HTERT RPE-1 (cell line): ENCODE results near the gene PSMB10.
"Not testable (repeated sequence)": the region's sequence is repeated elsewhere in the genome, so short reads cannot be mapped to it uniquely, and the experiment has no call there.

Source experiments
- in situ Hi-C: fragments of 300-500 bp; cut with MboI; formaldehyde crosslinking; loops from 4 replicates; pipeline ENCODE4 v1.14.3; 2020; ENCODE audit warnings: low sequenced_read_pairs

The PSMB10 gene

DNA sequence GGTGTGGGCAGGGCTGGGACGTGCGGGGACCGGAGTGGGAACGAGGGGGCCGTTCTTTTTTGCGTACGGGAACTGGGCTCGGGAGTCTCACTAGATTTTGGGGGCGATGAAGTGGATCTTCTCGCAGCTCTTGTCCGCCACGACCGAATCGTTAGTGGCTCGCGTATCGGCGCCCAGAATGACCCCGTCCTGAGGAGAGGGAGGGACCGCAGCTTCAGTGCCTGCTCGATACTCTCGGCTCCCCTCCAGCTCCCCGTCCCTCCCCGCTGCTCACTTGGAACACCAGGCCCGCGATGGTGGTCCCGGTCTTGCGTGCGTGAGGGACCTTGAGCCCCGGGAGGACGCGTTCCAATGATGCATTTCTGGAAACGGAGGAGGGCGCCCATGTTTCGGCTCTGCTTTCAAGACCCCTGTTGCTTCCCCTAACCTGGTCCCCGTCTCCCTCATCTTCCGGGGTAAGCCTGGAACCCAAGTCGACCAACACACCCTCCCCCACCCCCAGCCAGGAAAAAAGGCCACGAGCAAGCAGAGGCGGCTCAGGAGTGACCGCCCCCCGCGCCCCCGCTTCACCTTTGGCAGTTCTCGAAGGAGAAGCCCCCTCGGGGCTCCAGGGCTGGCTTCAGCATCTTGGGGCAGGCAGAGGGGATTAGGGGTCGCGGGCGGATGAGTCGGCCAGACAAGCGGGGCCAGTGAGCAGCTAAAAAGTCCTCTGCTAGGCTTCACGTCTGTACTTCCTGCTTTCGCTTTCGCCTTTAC is at the start of gene PSMB10:
PSMB10 (minus strand) TSS at position 727 of the 756 bp plus-strand sequence; CDS start at position 626, 101 bp downstream.
- in situ Hi-C loops: no loop called here

DNA sequence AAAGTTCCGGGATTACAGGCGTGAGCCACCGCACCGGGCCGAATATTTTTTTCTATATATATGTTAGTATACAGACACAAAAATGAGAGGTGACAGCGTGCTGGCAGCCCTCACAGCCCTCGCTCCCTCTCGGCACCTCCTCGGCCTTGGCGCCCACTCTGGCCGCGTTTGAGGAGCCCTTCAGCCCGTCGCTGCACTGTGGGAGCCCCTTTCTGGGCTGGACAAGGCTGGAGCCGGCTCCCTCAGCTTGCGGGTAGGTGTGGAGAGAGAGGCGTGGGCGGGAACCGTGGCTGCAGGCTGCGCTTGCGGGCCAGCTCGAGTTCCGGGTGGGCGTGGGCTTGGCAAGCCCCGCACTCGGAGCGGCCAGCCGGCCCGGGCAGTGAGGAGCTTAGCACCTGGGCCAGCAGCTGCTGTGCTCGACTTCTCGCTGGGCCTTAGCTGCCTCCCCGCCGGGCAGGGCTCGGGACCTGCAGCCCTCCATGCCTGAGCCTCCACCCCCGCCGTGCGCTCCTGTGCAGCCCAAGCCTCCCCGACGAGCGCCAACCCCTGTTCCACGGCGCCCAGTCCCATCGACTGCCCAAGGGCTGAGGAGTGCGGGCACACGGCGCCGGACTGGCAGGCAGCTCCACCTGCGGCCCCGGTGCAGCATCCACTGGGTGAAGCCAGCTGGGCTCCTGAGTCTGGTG is 45.5 kb upstream of the PSMB10 start:
- in situ Hi-C loops: no loop called here

DNA sequence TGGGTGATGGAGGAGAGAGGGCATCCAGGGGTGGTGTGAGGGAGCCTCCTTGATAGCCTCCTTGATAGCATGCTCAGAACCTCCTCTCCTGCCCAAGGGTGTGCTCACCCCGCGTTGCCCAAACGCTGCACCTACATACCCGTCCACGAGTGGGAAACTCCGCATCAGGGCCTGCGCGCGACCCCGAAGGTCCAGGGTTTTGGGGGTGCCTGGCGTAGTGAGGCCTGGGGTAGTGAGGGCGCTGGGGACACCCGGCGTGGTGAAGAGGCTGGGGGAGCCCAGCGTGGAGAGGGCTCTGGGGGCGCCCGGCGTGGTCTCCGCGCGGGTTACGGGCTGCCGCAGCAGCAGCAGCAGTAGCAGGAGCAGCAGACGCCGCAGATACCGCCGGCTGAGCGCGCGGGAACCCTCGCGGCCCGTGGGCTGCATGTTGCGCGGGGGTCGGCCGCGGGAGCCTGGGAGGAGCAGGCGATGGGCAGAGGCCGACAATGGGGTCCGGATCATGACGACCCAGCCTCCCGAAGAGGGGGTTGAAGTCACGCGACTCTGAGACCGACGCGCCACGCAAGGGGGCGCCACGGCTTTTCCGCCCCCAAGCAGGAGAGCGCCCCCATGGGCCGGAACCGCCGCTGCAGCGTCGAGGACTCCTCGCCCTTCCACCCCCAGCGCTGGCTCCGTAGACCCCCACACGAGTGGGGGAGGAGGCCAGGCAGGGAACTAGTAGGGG is 43.5 kb upstream of the PSMB10 start, which contains the start of gene DPEP3:
DPEP3 (minus strand) TSS at position 545 of the 724 bp plus-strand sequence; CDS start at position 426, 119 bp downstream.
- in situ Hi-C loops: no loop called here

DNA sequence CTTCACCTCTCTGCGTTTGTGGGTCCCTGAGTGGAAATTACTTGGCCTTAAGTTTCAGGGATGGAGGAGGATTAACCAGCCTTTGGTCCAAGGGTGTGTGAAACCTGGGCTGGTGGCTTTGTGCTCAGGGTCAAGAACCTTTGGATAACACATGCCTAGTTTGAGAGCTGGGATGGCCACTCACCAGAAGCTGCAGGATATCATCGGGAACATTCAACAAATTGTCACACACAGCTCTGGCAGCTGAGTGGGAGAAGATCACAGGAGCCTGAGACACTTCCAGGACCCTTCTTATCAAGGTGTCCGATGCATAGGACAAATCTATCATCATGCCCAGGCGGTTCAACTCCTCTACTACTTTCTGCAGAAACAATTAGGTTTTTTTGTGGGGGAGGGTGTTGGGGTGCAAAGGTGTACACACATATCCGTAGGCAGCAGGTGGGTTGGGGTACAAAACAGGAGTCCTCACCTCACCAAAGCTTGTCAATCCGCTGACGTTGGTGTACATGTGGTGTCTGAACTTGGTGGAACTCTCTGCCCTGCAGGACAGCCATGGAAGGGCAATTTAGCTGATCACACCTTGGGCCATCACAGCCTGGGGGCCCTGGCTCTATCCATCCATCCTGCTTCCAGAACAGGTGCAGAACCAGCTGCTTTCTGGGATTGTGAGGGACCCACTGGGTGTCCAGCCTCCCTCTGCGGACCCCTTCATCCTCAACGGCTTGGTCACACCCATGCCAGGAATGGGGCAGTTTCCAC is 41.0 kb upstream of the PSMB10 start:
- in situ Hi-C loops: no loop called here

DNA sequence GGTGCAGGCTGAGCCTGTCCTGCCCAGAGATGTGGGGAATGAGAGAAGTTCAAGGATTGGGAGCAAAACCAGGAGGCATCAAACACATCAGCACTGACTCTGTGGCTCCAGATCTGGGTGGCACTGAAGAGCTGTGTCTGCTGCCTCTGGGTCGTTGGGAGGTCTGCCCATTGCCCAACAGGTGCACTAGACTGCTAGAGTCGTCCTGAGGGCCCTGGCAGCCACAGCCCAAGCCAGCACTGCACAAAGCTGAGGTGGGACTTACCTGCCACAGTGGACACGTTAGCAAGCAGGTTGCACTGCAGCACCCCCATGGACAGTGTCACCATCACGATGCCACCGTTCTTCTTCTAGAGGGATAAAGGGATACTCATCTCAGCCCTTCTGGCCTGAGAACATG is 40.4 kb upstream of the PSMB10 start:
- in situ Hi-C loops: no loop called here

DNA sequence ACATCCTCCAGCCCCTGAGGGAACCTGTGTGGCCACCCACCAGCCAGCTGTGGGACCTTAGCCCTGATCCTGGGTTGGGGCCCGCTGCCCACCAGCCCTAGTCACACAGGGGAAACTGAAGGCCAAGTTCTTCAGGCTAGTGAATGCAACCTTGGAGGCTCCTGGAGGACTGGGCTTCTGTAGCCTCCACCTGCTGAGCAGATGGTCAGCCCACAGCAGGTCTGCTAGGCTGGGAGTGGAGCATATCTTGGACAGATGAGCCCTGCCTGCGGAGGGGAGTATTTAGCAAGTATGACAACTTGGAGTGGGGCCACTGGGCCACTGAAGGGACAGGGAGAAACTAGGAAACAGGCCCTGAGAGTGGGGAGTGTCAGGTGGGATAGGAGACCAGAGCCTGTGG is 39.6 kb upstream of the PSMB10 start:
- in situ Hi-C loops: no loop called here

DNA sequence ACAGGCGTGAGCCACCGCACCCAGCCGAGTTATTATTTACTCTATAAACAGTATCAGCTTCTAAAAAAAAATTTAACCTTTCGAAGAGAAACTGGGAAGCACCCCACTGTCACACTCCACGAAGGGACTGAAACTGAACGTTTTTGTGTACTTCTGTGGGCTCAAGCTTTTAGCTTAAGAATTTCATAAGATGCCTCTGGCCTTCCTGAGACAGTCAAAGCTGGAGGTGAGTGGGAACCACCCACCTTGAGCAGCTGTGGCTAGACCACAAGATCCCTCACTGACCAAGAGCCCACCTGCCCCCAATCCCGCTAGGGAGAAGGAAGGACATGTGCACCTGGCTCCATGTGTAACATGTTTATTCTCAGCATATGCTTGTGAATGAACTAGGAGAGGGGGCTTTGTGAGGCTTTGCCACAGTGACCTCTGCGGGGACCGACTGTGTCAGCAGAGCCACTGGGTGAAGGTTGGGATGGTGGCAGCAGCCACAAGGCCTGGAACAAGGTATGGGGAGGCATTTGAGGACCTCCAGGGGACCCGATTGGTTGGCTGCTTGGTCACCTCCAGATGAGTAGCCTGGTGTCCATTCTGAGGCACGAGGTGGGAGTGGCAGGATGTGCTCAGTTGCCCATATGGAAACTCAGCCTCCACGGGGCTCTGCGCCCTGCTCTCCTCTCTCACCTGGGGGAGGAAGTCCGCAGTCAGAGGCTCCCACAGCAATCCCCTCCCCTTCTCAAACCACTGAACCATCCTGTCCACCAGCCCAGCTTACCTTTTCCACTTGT is 38.9 kb upstream of the PSMB10 start:
- in situ Hi-C loops: no loop called here

DNA sequence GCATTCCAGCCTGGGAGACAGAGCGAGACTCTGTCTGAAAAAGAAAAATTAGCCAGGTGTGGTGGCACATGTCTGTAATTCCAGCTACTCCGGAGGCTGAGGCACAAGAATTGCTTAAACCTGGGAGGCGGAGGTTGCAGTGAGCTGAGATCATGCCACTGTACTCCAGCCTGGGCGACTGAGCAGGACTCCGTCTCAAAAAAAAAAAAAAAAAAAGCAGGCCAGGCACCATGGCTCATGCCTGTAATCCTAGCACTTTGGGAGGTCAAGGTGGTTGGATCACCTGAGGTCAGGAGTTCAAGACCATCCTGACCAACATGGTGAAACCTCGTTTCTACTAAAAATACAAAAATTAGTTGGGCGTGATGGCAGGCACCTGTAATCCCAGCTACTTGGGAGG is 35.6 kb upstream of the PSMB10 start:
- in situ Hi-C loops: not testable (repeated sequence)

DNA sequence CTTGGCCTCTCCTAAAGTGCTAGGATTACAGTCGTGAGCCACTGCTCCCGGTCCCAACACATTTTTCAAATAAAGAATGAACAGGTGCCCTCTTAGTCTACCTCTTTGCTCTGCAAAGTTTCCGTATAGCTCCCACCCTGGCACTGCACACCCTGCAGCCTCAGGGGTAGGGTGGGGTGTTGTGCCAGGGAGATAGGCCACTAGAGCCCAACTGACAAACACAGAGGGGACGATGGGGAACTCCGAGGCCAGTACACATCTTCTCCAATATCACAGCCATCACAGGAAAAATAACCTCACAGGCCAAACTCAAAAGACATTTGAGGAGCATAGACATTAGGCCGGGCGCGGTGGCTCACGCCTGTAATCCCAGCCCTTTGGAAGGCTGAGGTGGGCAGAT is 34.5 kb upstream of the PSMB10 start:
- in situ Hi-C loops: no loop called here

DNA sequence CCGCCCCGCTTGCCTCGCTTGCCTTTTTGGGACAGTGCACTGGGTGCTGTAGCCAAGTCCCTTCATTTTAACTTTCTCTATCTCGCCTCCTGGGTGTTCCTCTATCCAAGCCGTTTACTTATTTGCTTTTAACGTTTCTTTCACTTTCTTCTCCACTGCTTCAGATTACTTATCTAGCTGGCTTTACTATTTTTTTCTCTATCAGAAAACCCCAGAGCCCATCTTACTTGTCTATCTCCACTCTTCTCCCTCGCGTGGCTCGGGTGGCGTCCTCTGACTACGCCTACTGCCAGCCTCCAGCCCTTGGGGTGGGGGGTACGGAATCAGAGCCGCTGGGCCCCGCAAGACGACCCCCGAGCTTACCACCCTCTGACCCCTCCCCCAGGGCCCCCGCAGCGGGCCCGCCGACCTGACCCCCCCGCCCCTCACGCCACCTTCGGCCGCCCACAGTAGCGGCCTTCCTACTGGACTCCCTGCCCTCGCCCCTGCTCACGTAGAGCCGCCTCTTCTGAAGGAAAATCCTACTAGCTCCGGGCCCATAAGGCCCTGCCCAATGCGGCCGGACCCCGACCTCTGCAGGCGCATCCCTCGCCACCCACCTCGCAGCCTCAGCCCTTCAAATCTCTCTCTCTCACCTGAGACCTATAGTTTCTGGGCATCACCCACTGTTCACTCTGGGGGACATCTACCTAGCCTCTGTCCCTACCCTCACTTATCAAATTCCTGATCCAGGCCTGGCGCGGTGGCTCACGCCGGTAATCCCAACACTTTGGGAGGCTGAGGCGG is 32.8 kb upstream of the PSMB10 start:
- in situ Hi-C loops: no loop called here

DNA sequence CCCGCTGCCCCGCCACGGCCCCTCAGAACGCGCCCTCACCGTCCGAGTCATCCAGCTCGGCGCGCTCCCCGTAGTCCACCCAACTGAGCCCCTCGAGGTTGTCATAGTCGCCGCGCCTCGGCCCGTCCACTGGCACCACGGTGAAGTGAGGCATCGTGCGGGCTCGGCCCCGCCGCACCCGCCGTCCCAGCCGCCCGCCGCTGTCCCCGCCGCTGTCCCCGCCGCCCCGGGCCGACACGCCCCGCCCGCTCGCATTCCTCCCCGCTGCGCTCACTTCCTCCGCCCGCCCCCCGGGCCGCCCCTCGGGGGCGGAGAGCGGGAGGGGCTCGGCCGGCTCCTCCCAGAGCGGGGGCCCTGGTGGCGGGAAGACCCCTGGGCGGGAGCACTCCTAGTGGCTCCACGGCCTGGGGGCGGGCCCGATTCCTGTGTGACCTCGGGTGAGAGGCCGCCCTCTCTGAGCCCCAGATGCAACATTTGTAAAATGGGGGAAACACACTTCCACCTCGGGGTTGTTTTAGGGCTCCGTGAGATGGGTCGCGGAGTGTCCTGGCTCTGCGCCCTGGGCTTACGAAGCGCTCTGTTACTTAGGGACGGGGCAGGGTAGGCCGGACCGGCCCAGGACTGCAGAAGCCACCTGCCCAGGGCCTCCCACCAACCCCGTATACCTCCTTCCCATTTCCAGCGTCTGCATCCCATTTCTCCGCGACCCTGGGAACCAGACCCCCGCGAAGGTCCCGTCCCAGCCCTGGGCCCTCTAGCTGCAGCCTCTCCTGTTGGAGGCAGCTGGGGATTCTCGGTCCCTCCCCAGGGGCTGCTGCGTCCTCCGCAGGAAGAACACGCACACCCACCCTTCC is 32.0 kb upstream of the PSMB10 start, which contains the start of gene SLC12A4:
SLC12A4 (minus strand) TSS at position 238 of the 854 bp plus-strand sequence; CDS start at position 154, 84 bp downstream.
- in situ Hi-C loops: no loop called here

DNA sequence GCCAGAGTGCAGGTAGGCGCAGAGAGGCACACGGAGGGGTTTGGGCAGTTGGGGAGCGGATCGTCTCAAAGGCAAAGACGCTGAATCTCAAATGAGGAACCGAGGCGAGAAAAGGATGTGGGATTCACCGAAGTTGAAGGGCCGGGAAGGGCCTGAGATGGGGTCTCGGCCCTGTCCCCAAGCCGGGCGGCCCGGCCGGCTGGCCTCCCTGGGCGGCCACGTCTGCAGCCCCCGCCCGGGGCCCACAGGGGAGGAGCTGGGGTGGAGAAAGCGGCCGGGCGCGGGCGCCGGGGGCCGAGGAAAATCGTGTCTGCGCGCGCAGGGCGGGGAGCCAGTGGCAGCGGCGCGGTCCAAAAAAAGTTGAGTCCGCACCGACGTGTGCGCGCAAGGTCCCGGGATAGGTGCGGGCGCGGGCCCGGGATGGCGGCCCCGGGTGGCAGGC is 31.3 kb upstream of the PSMB10 start:
- in situ Hi-C loops: no loop called here

DNA sequence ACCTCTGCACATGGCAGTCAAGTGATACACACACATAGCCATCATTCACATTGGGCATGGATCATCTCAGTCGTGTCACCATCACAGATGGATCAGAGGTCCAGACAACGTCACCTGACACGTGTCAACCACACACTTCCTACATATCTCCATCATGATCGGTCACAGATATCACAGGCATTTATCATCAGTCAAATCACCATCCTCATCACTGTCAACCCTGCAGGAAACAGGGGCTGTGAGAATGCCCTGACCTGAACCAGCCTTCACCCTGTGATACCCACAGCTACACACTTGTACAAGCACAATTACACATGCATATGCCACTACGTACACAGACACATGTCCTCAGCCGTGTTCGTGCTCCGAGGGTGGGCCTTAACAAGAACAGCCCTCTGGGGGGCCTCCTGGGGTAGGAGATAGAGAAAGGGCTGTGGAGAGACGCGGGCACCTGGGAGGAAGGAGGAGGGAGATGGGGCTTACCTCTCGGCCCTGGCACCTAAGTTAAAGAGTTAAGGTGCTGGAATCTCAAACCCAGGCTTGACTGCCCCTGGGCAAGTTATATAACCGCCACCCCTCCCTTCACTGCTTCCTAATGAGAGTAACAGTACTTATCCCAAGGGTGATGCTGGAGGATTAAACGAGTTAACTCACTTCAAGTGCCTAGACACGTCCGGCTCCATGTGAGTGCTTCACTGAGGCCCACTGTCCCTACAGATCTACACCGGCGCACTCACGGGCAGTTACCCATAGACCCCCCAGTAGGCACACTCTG is 30.7 kb upstream of the PSMB10 start:
- in situ Hi-C loops: no loop called here

DNA sequence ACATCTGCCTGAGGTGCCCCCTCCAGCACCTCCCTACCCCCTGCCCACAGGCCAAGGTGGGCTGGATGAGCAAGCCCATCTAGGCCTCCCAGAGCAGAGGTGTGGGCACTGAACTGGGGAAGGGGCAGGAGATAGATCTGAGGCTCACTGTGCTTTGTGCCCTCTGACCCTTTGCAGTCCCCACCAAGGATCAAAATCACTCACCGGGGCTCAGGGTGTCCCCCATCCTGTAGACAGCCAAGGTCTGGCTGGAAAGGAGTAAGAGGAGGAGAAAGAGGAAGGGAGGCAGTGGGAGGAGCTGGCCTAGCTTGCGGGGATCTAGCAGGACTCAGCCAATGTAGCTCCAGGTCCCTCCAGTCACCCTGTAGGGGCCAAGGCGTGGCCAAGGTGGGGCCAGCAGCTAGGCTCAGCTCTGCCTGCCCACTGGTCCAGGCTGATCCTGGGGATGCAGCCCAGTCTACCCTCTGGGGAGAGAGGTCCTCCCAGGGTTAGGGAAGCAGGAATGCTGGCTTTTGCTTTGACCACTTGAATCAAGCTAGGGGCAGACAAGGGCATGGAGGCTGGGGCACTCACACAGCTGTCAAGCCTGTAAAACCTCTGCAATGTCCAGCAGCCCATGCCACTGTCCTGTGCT is 30.0 kb upstream of the PSMB10 start:
- in situ Hi-C loops: no loop called here

DNA sequence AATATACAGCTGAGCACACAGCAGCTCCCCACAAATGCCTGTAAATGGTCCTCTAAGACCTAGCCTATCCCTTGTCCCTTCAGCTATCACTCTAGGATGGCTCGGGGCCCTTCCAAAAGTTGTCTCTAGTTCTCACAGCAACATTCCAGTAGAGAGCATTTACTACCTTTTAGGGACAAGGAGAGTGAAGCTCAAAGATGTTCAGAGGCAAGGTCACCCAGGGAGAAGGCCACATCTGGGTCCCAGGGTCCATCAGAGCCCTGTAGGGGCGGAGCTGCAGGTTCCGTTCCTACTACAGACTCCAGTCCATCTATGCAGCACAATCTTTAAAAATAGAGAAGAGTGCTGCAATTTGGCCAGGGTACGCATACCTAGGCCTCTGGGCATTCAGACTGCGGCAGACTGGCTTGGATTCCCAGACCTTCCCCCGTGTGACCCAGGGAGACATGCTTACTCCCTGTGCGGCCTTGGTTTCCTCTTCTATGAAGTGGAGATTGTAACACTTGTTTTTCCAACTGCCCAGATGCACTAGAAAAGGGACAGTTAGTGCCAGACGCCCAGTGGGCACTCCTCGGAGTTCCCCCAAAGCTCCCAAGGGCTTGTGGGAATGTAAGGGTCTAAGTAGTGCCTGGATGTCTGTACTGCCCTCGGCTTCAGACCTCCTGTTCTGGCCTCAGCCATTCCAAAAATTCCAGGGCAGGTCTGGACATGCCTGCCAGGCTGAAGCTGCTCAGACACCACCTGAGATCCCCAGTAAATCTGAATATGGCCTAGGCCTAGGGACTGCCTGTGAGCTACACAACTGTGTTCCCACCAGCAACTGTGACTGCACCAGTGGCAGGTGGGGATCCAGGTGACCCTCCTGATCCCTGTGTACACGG is 29.3 kb upstream of the PSMB10 start:
- in situ Hi-C loops: no loop called here
